Hippocampal formation (tissue), 2 donors: ENCODE data around the gene WASF3.
"Not testable (repeated sequence)": the region's sequence is repeated elsewhere in the genome, so short reads cannot be mapped to it uniquely, and the experiment has no call there.

ENCODE experiments used
- DNase-seq, 2 donors: peaks; one replicate each; lab custom pipeline; 2025; lab: John Stamatoyannopoulos, UW

Gene WASF3

GRCh38 chr13:26629260-26629825 is 71.9 kb downstream of the WASF3 start:
- DNase-seq, result no peak

GRCh38 chr13:26635634-26636033 is 78.2 kb downstream of the WASF3 start:
- not testable (repeated sequence) for DNase-seq

GRCh38 chr13:26636073-26636472 is 78.6 kb downstream of the WASF3 start:
- not testable (repeated sequence) for DNase-seq

- DNase-seq, result no peak
Observed at GRCh38 chr13:26646603-26647002, 89.1 kb downstream of the WASF3 start.

- DNase-seq, result no peak
Observed at GRCh38 chr13:26651234-26651633, 93.8 kb downstream of the WASF3 start.

- DNase-seq, result no peak
Observed at GRCh38 chr13:26653310-26653709, 95.8 kb downstream of the WASF3 start.

- no peak for DNase-seq
Observed at GRCh38 chr13:26653842-26654241, 96.4 kb downstream of the WASF3 start.

- peak in 1 of 2 donors; percentile 64 for DNase-seq
Observed at GRCh38 chr13:26656919-26657318, 99.4 kb downstream of the WASF3 start.

- no peak for DNase-seq
Observed at GRCh38 chr13:26658448-26659385, 101.2 kb downstream of the WASF3 start.

GRCh38 chr13:26660185-26660584 is 102.7 kb downstream of the WASF3 start:
- peak in 1 of 2 donors; percentile 16 for DNase-seq

GRCh38 chr13:26660766-26661165 is 103.3 kb downstream of the WASF3 start:
- no peak for DNase-seq

GRCh38 chr13:26663791-26664190 is 106.3 kb downstream of the WASF3 start:
- DNase-seq, result no peak

- no peak for DNase-seq
Observed at GRCh38 chr13:26664286-26664685, 106.8 kb downstream of the WASF3 start.

- no peak for DNase-seq
Observed at GRCh38 chr13:26664876-26665275, 107.4 kb downstream of the WASF3 start.

- no peak for DNase-seq
Observed at GRCh38 chr13:26668357-26669146, 111.1 kb downstream of the WASF3 start.

GRCh38 chr13:26673890-26674289 is 116.4 kb downstream of the WASF3 start:
- no peak for DNase-seq

- DNase-seq, result no peak
Observed at GRCh38 chr13:26677156-26677555, 119.7 kb downstream of the WASF3 start.

GRCh38 chr13:26678330-26678729 is 120.8 kb downstream of the WASF3 start:
- no peak for DNase-seq

- DNase-seq, result no peak
Observed at GRCh38 chr13:26678796-26679195, 121.3 kb downstream of the WASF3 start.

GRCh38 chr13:26679411-26680122 is 122.1 kb downstream of the WASF3 start:
- DNase-seq, result no peak

GRCh38 chr13:26680123-26680450 is 122.6 kb downstream of the WASF3 start:
- DNase-seq, result peak in 1 of 2 donors; percentile 33

GRCh38 chr13:26680572-26680971 is 123.1 kb downstream of the WASF3 start:
- no peak for DNase-seq
